ENCODE measurements around the gene PLXDC1.

GRCh38 chr17:39028690-39029089 is 122.7 kb downstream of the PLXDC1 start:
- TF ChIP-seq SIN3A (IDR thresholded peaks at IDR 0.05; ENCODE audit: borderline replicate concordance, insufficient read depth, low read length) (no peak), POLR2AphosphoS5 (IDR thresholded peaks at IDR 0.05; ENCODE audit: low read depth, low read length) (no peak)
